DMS114 treated with DMSO at 0.1 percent for 48 hours (cell line): Measurements from ENCODE around the gene PPP1R16B.

Experiments used
- DNase-seq: peaks from one replicate; lab custom pipeline; 2025; ENCODE audit not compliant: unreplicated experiment; lab: John Stamatoyannopoulos, UW

PPP1R16B gene

GRCh38 chr20:38961530-38962043 lies 156.1 kb downstream of the PPP1R16B start:
- no peak for DNase-seq

- DNase-seq, result peak; percentile 87
Measured at GRCh38 chr20:38962044-38962927, 156.8 kb downstream of the PPP1R16B start, which contains the start of gene DHX35. TSS of gene DHX35 (plus strand) at chr20:38962344. CDS start at chr20:38962368, 24 bp downstream.

GRCh38 chr20:38962928-38963401 lies 157.5 kb downstream of the PPP1R16B start:
- no peak for DNase-seq

DNA sequence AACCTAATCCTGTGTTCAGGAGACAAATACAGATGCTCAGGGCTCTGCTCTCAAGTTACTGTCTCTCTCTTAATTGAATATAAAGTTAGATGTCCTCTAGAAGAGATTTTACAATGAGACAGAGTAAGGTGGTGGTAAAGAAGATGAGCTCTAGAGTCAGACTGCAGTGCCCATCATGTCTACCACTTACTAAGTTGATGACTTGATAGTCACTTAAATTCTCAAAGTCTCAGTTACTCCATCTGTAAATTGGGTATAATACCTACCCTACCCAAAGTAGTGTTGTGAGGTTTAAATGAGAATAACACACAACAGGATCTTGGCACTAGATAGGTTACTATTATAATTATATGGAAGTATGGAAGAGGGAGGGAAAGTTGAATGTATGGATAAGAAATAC lies 158.2 kb downstream of the PPP1R16B start:
- no peak for DNase-seq

GRCh38 chr20:38965264-38965663 lies 159.8 kb downstream of the PPP1R16B start:
- no peak for DNase-seq

- DNase-seq, result no peak
Measured at GRCh38 chr20:38968090-38968489, 162.6 kb downstream of the PPP1R16B start.

DNA sequence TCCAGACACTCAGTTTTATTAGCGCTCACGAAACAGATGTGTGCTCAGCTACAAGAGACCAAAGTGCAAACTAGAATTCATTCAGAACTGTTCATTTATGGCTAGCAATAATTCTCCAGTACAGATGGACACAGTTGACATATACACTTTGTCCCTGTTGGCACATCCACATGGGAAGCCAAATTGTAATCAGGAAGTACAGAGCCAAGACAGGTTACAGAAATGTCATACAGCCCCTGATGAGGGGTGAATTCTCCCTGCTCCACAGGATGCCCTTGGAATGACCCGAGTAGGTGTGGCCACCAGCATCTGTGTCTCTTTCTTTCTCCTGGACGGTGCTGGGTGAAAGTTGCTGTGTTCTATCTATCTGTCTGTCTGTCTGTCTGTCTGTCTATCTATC lies 164.2 kb downstream of the PPP1R16B start:
- DNase-seq, result no peak

- no peak for DNase-seq
Measured at GRCh38 chr20:38970302-38970701, 164.8 kb downstream of the PPP1R16B start.
